ENCODE data around the gene HDAC4. TPM values are rescaled to one million over a fixed set of nuclear protein-coding genes. Genes with fewer than 3 reads are reported as not detected.

Gene HDAC4
- total and polyA plus RNA-seq, 10 of the 15 experiments (the other 5 are each of a cell fraction or from before 2014, with no cell fraction given) = 0.22 to 15.7 (median 4.8) TPM

DNA sequence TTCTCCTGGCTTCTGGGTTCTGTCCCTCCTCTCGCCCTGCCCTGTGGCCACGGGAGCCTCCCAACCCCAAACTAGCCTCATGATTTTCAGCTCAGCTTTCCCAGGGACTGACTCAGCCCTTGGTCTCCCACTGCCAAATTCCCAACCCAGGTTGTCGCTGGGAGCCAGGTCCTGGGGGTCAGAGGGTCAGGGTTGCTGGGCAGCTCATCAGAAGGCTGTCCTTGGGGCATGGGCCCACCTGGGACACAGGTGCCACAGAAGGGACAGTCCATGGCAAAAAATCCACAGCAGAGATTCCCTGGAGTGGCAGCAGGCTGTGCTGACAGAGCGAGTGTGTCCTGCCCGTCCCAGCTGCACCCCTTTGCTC is 372.6 kb downstream of the HDAC4 start:
- no peak overlapping the region for H2AFZ ChIP-seq (ENCODE audit: control insufficient read depth, low read depth, low read length)
- ChIA-PET CTCF (no interaction called here), POLR2A (no interaction called here), SMC1A (ENCODE audit: uncharacterized antibody, unreplicated experiment) (no interaction called here), RAD21 (ENCODE audit: unreplicated experiment) (no interaction called here)
- in situ Hi-C loops (cut with MboI) (no loop called here), intact Hi-C loops (cut with micrococcal nuclease; ENCODE audit: unreplicated experiment) (no loop called here)
- no peak overlapping the region for H3K27ac ChIP-seq (ENCODE audit: control insufficient read depth, insufficient read depth)
- no peaks in the 10 kb centered on the region for H4K20me1 ChIP-seq (ENCODE audit: control insufficient read depth, insufficient read depth)
- no peaks in the 10 kb centered on the region for H3K79me2 ChIP-seq (ENCODE audit: control insufficient read depth, insufficient read depth, low read length)
- no peak overlapping the region for H3K4me2 ChIP-seq (ENCODE audit: control insufficient read depth, insufficient read depth)
- no peak for TF ChIP-seq SUZ12 (IDR thresholded peaks at IDR 0.05; ENCODE audit: unreplicated experiment)
- no peak for TF ChIP-seq NFYA (IDR thresholded peaks at IDR 0.05; ENCODE audit: borderline replicate concordance, low read depth, low read length)
- TF ChIP-seq, protein P1, sequence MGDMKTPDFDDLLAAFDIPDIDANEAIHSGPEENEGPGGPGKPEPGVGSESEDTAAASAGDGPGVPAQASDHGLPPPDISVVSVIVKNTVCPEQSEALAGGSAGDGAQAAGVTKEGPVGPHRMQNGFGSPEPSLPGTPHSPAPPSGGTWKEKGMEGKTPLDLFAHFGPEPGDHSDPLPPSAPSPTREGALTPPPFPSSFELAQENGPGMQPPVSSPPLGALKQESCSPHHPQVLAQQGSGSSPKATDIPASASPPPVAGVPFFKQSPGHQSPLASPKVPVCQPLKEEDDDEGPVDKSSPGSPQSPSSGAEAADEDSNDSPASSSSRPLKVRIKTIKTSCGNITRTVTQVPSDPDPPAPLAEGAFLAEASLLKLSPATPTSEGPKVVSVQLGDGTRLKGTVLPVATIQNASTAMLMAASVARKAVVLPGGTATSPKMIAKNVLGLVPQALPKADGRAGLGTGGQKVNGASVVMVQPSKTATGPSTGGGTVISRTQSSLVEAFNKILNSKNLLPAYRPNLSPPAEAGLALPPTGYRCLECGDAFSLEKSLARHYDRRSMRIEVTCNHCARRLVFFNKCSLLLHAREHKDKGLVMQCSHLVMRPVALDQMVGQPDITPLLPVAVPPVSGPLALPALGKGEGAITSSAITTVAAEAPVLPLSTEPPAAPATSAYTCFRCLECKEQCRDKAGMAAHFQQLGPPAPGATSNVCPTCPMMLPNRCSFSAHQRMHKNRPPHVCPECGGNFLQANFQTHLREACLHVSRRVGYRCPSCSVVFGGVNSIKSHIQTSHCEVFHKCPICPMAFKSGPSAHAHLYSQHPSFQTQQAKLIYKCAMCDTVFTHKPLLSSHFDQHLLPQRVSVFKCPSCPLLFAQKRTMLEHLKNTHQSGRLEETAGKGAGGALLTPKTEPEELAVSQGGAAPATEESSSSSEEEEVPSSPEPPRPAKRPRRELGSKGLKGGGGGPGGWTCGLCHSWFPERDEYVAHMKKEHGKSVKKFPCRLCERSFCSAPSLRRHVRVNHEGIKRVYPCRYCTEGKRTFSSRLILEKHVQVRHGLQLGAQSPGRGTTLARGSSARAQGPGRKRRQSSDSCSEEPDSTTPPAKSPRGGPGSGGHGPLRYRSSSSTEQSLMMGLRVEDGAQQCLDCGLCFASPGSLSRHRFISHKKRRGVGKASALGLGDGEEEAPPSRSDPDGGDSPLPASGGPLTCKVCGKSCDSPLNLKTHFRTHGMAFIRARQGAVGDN (IDR thresholded peaks at IDR 0.05) = no peak
- DNase-seq (ENCODE audit: low read depth, low spot score) (no peak), ATAC-seq (no peak), FAIRE-seq (no peak)
- no peak overlapping the region for H3K9ac ChIP-seq (ENCODE audit: control insufficient read depth, insufficient read depth, low read length)
- H3K9me3 ChIP-seq (replicated peaks; ENCODE audit: control insufficient read depth, insufficient read depth, low read length) = no peaks in the 10 kb centered on the region
- no peak overlapping the region for H3K4me3 ChIP-seq
- no peaks in the 10 kb centered on the region for H3K36me3 ChIP-seq (ENCODE audit: control insufficient read depth in 2 of 2, insufficient read depth in 2 of 2, low read length in 1 of 2)
- WGBS (ENCODE audit: insufficient coverage, insufficient replicate concordance, low lambda C conversion rate, missing lambda C conversion rate) = 40% methylated on average over 5 of the region's 5 CpGs
- no TSS peak for BruUV-seq (replicated peaks)
- no peaks in the 10 kb centered on the region for H3K4me1 ChIP-seq (ENCODE audit: control insufficient read depth, insufficient read depth, low read length)
- peaks cover 0 to 2% of the 10 kb centered on the region in 2 experiments; a peak in 3 of 4 replicates for H3K27me3 ChIP-seq (replicated peaks in 1 of 2; ENCODE audit: control insufficient read depth in 2 of 2, insufficient read depth in 2 of 2, low read length in 1 of 2)

Data from GM12878 (cell line).